ENCODE results near the gene ETFA.

The ETFA gene

GRCh38 chr15:76221085-76221767 lies 90.0 kb downstream of the ETFA start:
- TF ChIP-seq PPARA (CRISPR knock-in tag; IDR thresholded peaks at IDR 0.05; ENCODE audit: borderline replicate concordance), result no peak
- TF ChIP-seq TOX (CRISPR knock-in tag; IDR thresholded peaks at IDR 0.05; ENCODE audit: borderline replicate concordance), result no peak
- TF ChIP-seq GLIS3 (CRISPR knock-in tag; IDR thresholded peaks at IDR 0.05), result no peak
- TF ChIP-seq ZNF70 (CRISPR knock-in tag; IDR thresholded peaks at IDR 0.05), result no peak
- no peak for TF ChIP-seq ISL1 (CRISPR knock-in tag; IDR thresholded peaks at IDR 0.05)
- TF ChIP-seq ZC3H10 (CRISPR knock-in tag; IDR thresholded peaks at IDR 0.05), result no peak
- no peak for TF ChIP-seq SNAI2 (CRISPR knock-in tag; IDR thresholded peaks at IDR 0.05)
- no peak for TF ChIP-seq CSDC2 (CRISPR knock-in tag; IDR thresholded peaks at IDR 0.05)
- no peak for TF ChIP-seq CSRNP3 (CRISPR knock-in tag; IDR thresholded peaks at IDR 0.05)
- TF ChIP-seq RARB (CRISPR knock-in tag; IDR thresholded peaks at IDR 0.05), result no peak
- TF ChIP-seq ZFP30 (CRISPR knock-in tag; IDR thresholded peaks at IDR 0.05), result no peak
- TF ChIP-seq ZFP3 (CRISPR knock-in tag; IDR thresholded peaks at IDR 0.05), result no peak
- no peak for TF ChIP-seq ESRRG (CRISPR knock-in tag; IDR thresholded peaks at IDR 0.05)
- no peak for TF ChIP-seq ZNF8 (CRISPR knock-in tag; IDR thresholded peaks at IDR 0.05)
- TF ChIP-seq ARNTL (CRISPR knock-in tag; IDR thresholded peaks at IDR 0.05; ENCODE audit: borderline replicate concordance, low read depth), result no peak
- no peak for TF ChIP-seq PATZ1 (CRISPR knock-in tag; IDR thresholded peaks at IDR 0.05; ENCODE audit: borderline replicate concordance)
- no peak for TF ChIP-seq TCF4 (CRISPR knock-in tag; IDR thresholded peaks at IDR 0.05; ENCODE audit: borderline replicate concordance)
- no peak for ATAC-seq

- TF ChIP-seq ISL1 (CRISPR knock-in tag; IDR thresholded peaks at IDR 0.05) (no peak), RARB (CRISPR knock-in tag; IDR thresholded peaks at IDR 0.05) (no peak), ZNF70 (CRISPR knock-in tag; IDR thresholded peaks at IDR 0.05) (no peak), TCF4 (CRISPR knock-in tag; IDR thresholded peaks at IDR 0.05; ENCODE audit: borderline replicate concordance) (no peak), ESRRG (CRISPR knock-in tag; IDR thresholded peaks at IDR 0.05) (no peak), POU6F1 (CRISPR knock-in tag; IDR thresholded peaks at IDR 0.05; ENCODE audit: borderline replicate concordance, low read depth) (no peak), CREB5 (CRISPR knock-in tag; IDR thresholded peaks at IDR 0.05; ENCODE audit: low read depth) (no peak), PATZ1 (CRISPR knock-in tag; IDR thresholded peaks at IDR 0.05; ENCODE audit: borderline replicate concordance) (no peak), GLIS3 (CRISPR knock-in tag; IDR thresholded peaks at IDR 0.05) (no peak), ARNTL (CRISPR knock-in tag; IDR thresholded peaks at IDR 0.05; ENCODE audit: borderline replicate concordance, low read depth) (no peak), ZNF8 (CRISPR knock-in tag; IDR thresholded peaks at IDR 0.05) (no peak)
- ATAC-seq, result no peak
Measured at GRCh38 chr15:76217882-76218217, 93.4 kb downstream of the ETFA start.

- TF ChIP-seq ZNF8 (CRISPR knock-in tag; IDR thresholded peaks at IDR 0.05), result no peak
- TF ChIP-seq ZNF70 (CRISPR knock-in tag; IDR thresholded peaks at IDR 0.05), result no peak
- TF ChIP-seq ISL1 (CRISPR knock-in tag; IDR thresholded peaks at IDR 0.05), result peak; percentile 80
- ATAC-seq, result peak; percentile 76
Measured at GRCh38 chr15:76217029-76217881, 94.0 kb downstream of the ETFA start.
